Large intestine (tissue), 3 donors: Measurements from ENCODE around the gene CACNA1D. TPM values are rescaled to one million over a fixed set of nuclear protein-coding genes. Genes with fewer than 3 reads are reported as not detected.
"Not testable (repeated sequence)": the region's sequence is repeated elsewhere in the genome, so short reads cannot be mapped to it uniquely, and the experiment has no call there.

ENCODE experiments used
- DNase-seq, 2 donors: peaks; one replicate each; pipeline versions ENCODE4 v3.0.0 to v3.0.0-alpha.2; 2013
- H3K27ac ChIP-seq: one replicate; pipeline ENCODE4 v1.5.1; 2013; ENCODE audit warnings: low read length
- H3K27me3 ChIP-seq: 2 replicates; pipeline ENCODE4 v1.6.1; 2013; ENCODE audit warnings: low read length; ENCODE audit not compliant: control insufficient read depth, insufficient read depth
- H3K36me3 ChIP-seq: 2 replicates; pipeline ENCODE4 v1.6.1; 2013; ENCODE audit warnings: low read length; ENCODE audit not compliant: control insufficient read depth, insufficient read depth
- H3K4me1 ChIP-seq: one replicate; pipeline ENCODE4 v1.6.1; 2013; ENCODE audit warnings: low read length; ENCODE audit not compliant: control insufficient read depth, insufficient read depth
- H3K4me3 ChIP-seq: one replicate; pipeline ENCODE4 v1.5.1; 2013; ENCODE audit warnings: low read length
- H3K9me3 ChIP-seq: one replicate; pipeline ENCODE4 v1.6.1; 2013; ENCODE audit warnings: mild to moderate bottlenecking, low read depth, low read length, moderate library complexity; ENCODE audit not compliant: control insufficient read depth
- WGBS: methylation state at CpG from one replicate; pipeline ENCODE4 v1.1.5; 2013; ENCODE audit warnings: low lambda C conversion rate; ENCODE audit not compliant: insufficient coverage; 5-methylcytosine and 5-hydroxymethylcytosine counted together
- polyA plus RNA-seq: library from polyadenylated mRNA; unstranded; fragments of 120-200 nt; gene quantifications from one replicate; pipeline ENCODE4 v1.2.1, GENCODE V29; 2013

CACNA1D gene
- polyA plus RNA-seq, 1 donor, result 58.2 TPM

DNA sequence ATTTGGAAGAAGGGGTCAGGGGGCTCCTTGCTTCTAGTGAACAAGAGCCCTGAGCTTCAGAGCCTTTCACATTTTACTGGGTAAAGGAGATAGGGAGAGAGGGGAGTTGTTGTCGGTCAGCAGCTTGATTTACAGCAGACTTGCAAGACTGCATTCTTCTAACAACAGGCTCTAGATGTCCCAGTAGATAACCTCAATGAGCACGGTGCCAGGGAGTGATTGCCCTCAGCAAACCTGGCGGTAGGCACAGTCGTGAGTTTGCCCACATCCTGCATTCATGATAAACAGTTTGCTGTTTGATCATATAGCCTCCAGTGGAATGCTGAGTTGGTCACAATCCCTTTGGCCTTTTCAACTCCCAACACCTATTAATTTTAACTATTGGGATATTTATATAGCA, 170.4 kb downstream of the CACNA1D start:
- peaks cover 50% of the 10 kb centered on the region for H3K36me3 ChIP-seq
- no CpG with 5 or more reads among the region's 4 CpGs for WGBS

DNA sequence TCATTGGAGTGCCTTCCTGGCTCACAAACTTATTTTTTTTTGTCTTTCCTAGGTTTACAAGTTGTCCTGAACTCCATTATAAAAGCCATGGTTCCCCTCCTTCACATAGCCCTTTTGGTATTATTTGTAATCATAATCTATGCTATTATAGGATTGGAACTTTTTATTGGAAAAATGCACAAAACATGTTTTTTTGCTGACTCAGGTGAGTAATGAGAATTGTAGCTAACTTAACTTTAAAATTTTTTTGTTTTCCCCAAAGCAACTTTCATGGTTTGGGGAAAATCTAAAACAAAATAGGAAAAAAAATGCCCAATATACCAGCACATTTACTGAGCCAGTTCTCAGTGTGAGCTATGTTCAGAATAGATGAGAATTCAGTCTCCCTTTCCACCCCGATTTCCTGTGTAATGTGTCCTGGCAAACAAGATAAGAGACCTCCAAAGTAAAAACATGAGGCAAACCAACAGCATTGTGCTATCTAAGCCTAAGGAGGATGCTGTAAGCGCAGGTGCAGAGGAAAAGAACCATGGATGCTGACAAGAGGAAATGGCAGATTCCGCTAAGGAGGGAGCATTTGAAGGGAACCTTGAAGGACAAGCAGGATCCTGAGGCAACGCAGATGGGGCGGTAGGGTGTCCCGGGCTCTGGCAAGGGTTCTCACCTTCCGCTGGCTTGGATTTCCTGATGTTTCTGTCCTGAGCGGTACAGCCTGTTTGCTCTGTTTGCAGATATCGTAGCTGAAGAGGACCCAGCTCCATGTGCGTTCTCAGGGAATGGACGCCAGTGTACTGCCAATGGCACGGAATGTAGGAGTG, 171.4 kb downstream of the CACNA1D start:
- H3K36me3 ChIP-seq, result peaks cover 45% of the 10 kb centered on the region
- H3K4me1 ChIP-seq, result peaks cover 4% of the 10 kb centered on the region
- no peaks in the 10 kb centered on the region for H3K27me3 ChIP-seq
- H3K4me3 ChIP-seq, result no peak overlapping the region
- no CpG with 5 or more reads among the region's 12 CpGs for WGBS
- H3K9me3 ChIP-seq, result peaks cover 2% of the 10 kb centered on the region
- no peak for DNase-seq
- no peak overlapping the region for H3K27ac ChIP-seq

More for the DNA sequence above, 170.4 kb downstream of the CACNA1D start:
- not testable (repeated sequence) for H3K27ac ChIP-seq, H3K9me3 ChIP-seq, DNase-seq, H3K4me1 ChIP-seq, H3K4me3 ChIP-seq, H3K27me3 ChIP-seq

DNA sequence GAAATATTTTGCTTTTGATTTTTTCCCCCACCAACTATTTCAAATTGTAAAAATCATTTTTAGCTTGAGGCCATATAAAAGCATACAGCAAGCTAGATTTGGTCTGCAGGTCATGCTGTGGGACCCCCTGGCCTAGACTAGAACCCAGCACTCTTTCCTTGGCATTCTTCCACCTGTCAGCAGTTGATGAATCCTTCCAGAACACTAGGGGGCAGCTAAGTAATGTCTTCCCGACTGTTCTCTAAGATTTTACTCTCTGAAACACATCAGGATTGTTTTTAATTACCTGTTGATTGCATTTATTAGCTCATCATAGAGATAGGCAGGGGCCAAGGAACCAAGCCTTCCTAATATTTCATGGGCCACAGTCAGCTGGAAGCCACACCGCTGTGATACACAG, 174.5 kb downstream of the CACNA1D start:
- no peak overlapping the region for H3K27ac ChIP-seq
- no CpG with 5 or more reads among the region's 2 CpGs for WGBS
- peaks cover 4% of the 10 kb centered on the region for H3K4me1 ChIP-seq
- no peak for DNase-seq
- H3K9me3 ChIP-seq, result no peaks in the 10 kb centered on the region
- H3K4me3 ChIP-seq, result no peak overlapping the region
- no peaks in the 10 kb centered on the region for H3K27me3 ChIP-seq
- peaks cover 39% of the 10 kb centered on the region for H3K36me3 ChIP-seq

DNA sequence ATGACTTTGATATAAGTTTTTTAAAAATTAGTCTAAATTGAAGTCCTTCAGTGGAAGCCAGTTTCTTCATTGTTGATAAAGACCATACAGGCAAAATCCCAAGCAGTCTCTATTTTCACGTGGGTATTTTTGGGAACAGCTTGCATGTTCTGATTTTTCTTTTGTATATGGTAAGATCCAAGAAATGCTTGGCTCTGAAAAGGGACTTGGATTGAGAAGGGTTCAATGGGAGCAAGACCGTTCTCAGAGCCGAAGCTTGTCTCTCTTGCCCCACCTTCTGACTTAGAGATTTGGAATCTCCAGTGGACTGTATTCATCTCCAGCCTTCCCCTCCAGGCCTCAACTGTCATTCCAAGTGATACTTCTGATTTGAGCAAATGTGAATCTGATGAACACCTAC, 176.3 kb downstream of the CACNA1D start:
- Histone ChIP-seq H3K36me3 (peaks cover 48% of the 10 kb centered on the region), H3K9me3 (no peaks in the 10 kb centered on the region), H3K27ac (no peak overlapping the region), H3K27me3 (no peaks in the 10 kb centered on the region), H3K4me3 (no peak overlapping the region), H3K4me1 (peaks cover 4% of the 10 kb centered on the region)
- no peak for DNase-seq
- WGBS, result 100% methylated on average over 1 of the region's 3 CpGs

DNA sequence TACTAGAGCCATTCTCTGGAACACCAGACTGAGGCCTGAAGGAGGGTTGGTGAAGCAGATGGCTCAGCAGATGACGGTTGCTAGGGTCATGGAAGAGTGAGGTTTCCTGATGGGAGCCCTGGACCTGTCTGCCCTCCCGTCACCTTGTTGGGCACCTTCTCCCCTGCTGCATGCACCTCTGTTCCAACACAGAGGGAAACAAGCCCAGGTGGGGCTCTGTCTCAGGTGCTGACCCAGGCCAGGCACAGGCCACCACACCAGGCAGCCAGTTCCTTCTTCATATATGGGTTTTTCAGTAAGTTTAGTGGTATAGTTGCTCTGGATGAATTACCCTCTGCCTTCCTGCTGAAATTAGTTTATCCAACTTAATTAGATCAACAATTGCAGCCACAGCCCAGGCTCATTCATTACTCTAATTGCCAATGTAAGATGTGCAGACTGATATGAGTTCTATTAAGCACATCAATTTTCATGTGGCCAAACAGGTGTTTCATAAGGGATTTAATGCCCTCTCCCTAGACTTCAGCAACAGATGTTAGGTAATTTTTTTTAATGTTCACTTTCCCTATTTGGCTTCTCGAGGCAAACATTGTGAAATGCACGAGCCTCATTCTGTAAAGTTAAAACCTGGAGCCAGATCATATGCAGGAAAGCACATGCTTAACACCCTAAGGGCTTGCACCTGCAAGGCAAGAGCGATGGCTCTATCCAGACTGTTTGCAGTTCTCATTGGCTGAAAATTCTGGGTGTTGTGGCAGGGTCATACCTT, 177.0 kb downstream of the CACNA1D start:
- H3K27me3 ChIP-seq, result no peaks in the 10 kb centered on the region
- no peaks in the 10 kb centered on the region for H3K9me3 ChIP-seq
- DNase-seq, result no peak
- WGBS, result no CpG with 5 or more reads among the region's 5 CpGs
- no peak overlapping the region for H3K4me3 ChIP-seq
- peaks cover 44% of the 10 kb centered on the region for H3K36me3 ChIP-seq
- H3K27ac ChIP-seq, result no peak overlapping the region
- peaks cover 3% of the 10 kb centered on the region for H3K4me1 ChIP-seq

DNA sequence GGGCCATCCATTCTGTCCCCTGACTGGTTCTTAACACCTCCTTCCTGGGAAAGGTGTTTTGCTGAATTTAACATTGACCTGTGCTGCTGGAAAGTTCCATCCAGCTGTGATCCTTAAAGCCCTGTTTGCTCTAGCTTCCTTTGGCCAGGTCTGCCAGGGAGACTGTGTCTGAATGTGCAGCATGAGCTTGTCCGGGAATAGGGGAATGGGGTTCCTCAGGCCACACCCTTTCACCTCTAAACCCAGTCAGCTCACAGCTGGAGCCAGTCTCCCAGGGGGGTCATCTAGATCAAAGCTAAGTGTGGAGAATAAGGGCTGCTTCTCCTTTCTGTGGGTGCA, 177.5 kb downstream of the CACNA1D start:
- DNase-seq, result no peak
- Histone ChIP-seq H3K9me3 (no peaks in the 10 kb centered on the region), H3K4me1 (no peaks in the 10 kb centered on the region), H3K27ac (no peak overlapping the region), H3K4me3 (no peak overlapping the region), H3K27me3 (no peaks in the 10 kb centered on the region), H3K36me3 (peaks cover 41% of the 10 kb centered on the region)
- WGBS, result no CpG with 5 or more reads among the region's 1 CpG

DNA sequence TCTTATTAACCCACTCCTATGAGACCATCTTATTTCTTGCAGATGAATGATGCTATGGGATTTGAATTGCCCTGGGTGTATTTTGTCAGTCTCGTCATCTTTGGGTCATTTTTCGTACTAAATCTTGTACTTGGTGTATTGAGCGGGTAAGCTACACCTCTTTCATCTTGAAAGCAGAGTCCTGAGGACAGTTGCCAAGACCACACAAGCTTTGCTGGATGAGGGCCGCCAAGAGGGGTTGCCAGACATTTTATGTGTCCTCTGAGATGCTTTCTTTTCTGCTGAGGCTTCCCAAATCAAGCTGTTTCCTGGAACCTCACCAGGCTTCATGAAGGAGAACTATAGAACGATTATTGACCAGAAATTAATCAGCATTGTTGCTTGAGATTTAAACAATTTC, 178.6 kb downstream of the CACNA1D start:
- no CpG with 5 or more reads among the region's 5 CpGs for WGBS
- DNase-seq, result no peak
- H3K36me3 ChIP-seq, result peaks cover 41% of the 10 kb centered on the region
- no peak overlapping the region for H3K27ac ChIP-seq
- no peak overlapping the region for H3K4me3 ChIP-seq
- no peaks in the 10 kb centered on the region for H3K9me3 ChIP-seq
- H3K27me3 ChIP-seq, result no peaks in the 10 kb centered on the region
- no peaks in the 10 kb centered on the region for H3K4me1 ChIP-seq

DNA sequence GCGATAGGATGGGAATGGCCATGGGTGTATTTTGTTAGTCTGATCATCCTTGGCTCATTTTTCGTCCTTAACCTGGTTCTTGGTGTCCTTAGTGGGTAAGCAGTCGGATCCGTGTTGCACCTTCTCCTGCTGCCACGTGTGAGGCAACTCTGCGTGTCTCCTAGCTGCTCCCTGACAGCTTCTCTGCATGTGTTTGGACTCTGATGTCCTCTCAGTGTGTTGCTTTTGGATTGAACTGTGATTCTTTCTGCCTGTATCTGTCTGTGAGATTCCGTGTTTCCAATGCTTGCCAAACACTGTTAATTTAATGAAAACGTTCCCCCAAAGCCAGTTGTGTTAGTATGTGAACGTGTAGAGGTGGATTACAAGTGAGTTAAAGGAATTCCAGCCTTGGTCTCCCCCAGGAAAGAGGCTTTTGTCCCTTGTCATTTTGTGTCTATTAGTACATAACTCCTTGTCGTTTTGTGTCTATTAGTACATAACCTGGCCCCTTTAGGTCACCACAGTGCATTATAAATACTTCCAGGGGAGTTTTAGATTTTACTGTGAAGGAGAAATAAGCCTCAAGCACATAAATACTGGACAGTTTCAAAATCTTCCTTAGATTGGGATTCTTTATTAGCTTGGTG, 179.4 kb downstream of the CACNA1D start:
- peaks cover 41% of the 10 kb centered on the region for H3K36me3 ChIP-seq
- 40% methylated on average over 2 of the region's 10 CpGs for WGBS
- no peaks in the 10 kb centered on the region for H3K9me3 ChIP-seq
- no peaks in the 10 kb centered on the region for H3K27me3 ChIP-seq
- H3K4me3 ChIP-seq, result no peak overlapping the region
- no peak for DNase-seq
- H3K27ac ChIP-seq, result no peak overlapping the region
- no peaks in the 10 kb centered on the region for H3K4me1 ChIP-seq

DNA sequence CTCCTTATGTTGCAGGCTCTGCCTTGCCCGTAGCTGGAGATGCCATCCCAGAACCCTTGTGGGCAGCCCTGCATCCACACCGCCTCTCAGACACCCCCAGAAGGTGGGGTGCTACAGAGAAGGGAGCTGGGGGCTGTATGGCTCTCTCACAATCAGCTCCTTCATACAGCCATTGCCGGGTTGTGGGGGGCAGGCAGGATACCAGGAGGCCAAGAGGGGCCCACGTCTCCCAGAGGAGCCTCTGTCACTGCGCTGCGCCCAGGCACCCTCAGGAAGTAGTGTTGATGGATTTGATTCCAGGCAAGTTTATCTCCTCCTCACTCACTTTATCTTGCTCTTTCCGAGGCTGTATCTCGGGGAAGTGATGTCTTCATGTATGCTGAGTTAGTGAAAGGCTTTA, 180.2 kb downstream of the CACNA1D start:
- Histone ChIP-seq H3K27me3 (no peaks in the 10 kb centered on the region), H3K4me1 (no peaks in the 10 kb centered on the region), H3K27ac (no peak overlapping the region), H3K36me3 (peaks cover 41% of the 10 kb centered on the region), H3K9me3 (no peaks in the 10 kb centered on the region), H3K4me3 (no peak overlapping the region)
- WGBS, result no CpG with 5 or more reads among the region's 8 CpGs
- no peak for DNase-seq

DNA sequence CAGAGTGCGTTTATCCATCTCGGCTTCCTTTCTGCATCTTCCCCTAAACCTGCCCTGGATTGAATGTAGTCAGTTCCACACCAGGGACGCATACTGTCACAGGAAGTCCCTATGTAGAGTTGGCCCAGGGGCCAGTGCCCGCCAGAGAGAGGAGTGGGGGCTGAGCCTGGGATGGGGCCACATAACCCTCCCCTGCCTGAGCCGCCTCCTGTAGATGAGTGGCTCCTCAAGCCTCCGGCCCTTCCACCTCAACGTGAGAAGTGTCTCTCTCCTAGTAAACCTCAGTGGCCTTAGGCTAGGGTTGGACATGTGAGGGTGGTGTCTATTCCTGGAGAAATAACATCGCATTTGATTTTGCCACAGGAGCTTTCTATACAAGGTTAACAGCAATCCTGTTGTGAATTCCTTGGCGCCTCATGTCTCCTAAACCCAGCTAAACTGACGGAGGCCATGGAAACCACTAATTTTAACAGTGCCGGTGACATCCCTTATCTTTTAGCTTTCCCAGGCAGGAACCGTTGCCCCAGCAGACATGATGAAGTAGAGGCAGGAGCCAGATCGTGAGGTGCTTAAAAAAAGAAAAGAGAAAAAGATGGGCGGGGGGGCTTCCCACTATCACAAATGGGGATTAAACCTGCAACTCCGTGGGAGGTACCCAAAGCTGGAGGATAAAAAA, 180.7 kb downstream of the CACNA1D start:
- H3K4me1 ChIP-seq, result no peaks in the 10 kb centered on the region
- no peaks in the 10 kb centered on the region for H3K9me3 ChIP-seq
- H3K27ac ChIP-seq, result no peak overlapping the region
- no peak for DNase-seq
- no CpG with 5 or more reads among the region's 15 CpGs for WGBS
- H3K4me3 ChIP-seq, result no peak overlapping the region
- no peaks in the 10 kb centered on the region for H3K27me3 ChIP-seq
- peaks cover 44% of the 10 kb centered on the region for H3K36me3 ChIP-seq
